Measurements from ENCODE around the gene CLCA4. TPM values are rescaled to one million over a fixed set of nuclear protein-coding genes. Genes with fewer than 3 reads are reported as not detected.

CLCA4 gene
- total RNA-seq, 1 experiment from 2014 or later: 0.08 TPM

DNA sequence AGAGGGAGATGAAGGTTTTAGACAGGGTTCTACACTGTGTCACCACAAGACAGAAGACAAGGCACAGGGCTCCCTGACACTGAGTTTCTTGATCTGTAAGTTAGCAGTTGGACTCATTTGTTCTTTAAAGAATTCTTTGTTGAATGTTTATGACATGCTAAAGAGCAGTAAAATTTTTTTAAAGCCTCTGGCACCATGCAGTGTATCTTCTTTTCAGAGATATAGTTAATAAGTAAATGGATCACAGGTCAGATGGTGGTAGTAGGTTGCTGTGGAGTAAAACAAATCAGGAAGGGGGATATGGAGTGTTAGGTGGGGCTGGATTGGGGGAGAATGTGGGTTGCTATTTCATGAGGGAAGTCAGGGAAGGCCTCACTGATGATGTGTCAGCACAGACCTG lies 2.0 kb downstream of the CLCA4 start:
- in situ Hi-C loops (cut with HindIII; ENCODE audit: low pct_unique_long_range_greater_than_20kb, low sequenced_read_pairs) (no loop called here), intact Hi-C loops (cut with micrococcal nuclease; ENCODE audit: unreplicated experiment) (no loop called here)
- Histone ChIP-seq H3K27ac (ENCODE audit: low read length) (no peak overlapping the region), H3K27me3 (ENCODE audit: control insufficient read depth, insufficient read depth, low read length) (no peaks in the 10 kb centered on the region), H3K36me3 (ENCODE audit: control insufficient read depth, insufficient read depth, low read length) (no peaks in the 10 kb centered on the region), H3K4me3 (ENCODE audit: low read depth in 2 of 2, low read length in 2 of 2) (no peak overlapping the region), H3K9me3 (ENCODE audit: control insufficient read depth, insufficient read depth, low read depth, low read length) (no peaks in the 10 kb centered on the region), H3K4me1 (ENCODE audit: control insufficient read depth, insufficient read depth, low read length) (no peaks in the 10 kb centered on the region)
- BruUV-seq (replicated peaks): no TSS peak
- CTCF ChIA-PET: no interaction called here
- ATAC-seq: no peak
- DNase-seq (ENCODE audit: low read depth, low spot score): no peak
- POLR2A ChIA-PET: no interaction called here
- no peak for TF ChIP-seq TCF7L2 (IDR thresholded peaks at IDR 0.05; ENCODE audit: low read depth, low read length)
- TF ChIP-seq SIN3A (IDR thresholded peaks at IDR 0.05; ENCODE audit: borderline replicate concordance, insufficient read depth, low read depth, low read length): no peak
- TF ChIP-seq, protein P1, sequence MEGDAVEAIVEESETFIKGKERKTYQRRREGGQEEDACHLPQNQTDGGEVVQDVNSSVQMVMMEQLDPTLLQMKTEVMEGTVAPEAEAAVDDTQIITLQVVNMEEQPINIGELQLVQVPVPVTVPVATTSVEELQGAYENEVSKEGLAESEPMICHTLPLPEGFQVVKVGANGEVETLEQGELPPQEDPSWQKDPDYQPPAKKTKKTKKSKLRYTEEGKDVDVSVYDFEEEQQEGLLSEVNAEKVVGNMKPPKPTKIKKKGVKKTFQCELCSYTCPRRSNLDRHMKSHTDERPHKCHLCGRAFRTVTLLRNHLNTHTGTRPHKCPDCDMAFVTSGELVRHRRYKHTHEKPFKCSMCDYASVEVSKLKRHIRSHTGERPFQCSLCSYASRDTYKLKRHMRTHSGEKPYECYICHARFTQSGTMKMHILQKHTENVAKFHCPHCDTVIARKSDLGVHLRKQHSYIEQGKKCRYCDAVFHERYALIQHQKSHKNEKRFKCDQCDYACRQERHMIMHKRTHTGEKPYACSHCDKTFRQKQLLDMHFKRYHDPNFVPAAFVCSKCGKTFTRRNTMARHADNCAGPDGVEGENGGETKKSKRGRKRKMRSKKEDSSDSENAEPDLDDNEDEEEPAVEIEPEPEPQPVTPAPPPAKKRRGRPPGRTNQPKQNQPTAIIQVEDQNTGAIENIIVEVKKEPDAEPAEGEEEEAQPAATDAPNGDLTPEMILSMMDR (IDR thresholded peaks at IDR 0.05): no peak
- TF ChIP-seq, protein P2, sequence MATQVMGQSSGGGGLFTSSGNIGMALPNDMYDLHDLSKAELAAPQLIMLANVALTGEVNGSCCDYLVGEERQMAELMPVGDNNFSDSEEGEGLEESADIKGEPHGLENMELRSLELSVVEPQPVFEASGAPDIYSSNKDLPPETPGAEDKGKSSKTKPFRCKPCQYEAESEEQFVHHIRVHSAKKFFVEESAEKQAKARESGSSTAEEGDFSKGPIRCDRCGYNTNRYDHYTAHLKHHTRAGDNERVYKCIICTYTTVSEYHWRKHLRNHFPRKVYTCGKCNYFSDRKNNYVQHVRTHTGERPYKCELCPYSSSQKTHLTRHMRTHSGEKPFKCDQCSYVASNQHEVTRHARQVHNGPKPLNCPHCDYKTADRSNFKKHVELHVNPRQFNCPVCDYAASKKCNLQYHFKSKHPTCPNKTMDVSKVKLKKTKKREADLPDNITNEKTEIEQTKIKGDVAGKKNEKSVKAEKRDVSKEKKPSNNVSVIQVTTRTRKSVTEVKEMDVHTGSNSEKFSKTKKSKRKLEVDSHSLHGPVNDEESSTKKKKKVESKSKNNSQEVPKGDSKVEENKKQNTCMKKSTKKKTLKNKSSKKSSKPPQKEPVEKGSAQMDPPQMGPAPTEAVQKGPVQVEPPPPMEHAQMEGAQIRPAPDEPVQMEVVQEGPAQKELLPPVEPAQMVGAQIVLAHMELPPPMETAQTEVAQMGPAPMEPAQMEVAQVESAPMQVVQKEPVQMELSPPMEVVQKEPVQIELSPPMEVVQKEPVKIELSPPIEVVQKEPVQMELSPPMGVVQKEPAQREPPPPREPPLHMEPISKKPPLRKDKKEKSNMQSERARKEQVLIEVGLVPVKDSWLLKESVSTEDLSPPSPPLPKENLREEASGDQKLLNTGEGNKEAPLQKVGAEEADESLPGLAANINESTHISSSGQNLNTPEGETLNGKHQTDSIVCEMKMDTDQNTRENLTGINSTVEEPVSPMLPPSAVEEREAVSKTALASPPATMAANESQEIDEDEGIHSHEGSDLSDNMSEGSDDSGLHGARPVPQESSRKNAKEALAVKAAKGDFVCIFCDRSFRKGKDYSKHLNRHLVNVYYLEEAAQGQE (IDR thresholded peaks at IDR 0.05; ENCODE audit: insufficient read depth in 1 of 2, low read depth in 2 of 2, low read length in 1 of 2): no peak
- no peak for TF ChIP-seq POLR2AphosphoS5 (IDR thresholded peaks at IDR 0.05; ENCODE audit: low read depth, low read length)

DNA sequence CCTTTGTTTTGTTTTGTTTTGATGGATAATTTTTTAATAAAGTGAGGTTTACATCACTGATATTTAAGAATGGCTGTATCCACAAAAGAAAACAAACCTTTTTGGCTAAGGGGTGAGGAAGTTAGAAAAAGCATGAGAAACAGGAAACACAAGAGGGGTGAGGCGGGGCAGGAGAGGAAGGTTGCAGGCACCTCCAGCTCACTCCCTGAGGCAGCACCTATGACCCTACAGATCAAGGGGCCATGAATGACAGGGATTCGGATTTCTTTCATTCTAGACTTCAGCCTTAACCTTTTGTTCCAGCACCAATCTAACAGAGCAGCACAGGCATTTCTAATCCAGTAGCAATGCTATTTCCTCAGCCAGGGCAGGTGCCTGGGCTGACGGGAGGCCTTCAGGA lies 4.4 kb downstream of the CLCA4 start:
- DNase-seq (ENCODE audit: low read depth, low spot score): no peak
- H3K27me3 ChIP-seq (ENCODE audit: control insufficient read depth, insufficient read depth, low read length): no peaks in the 10 kb centered on the region
- no peaks in the 10 kb centered on the region for H3K9me3 ChIP-seq (ENCODE audit: control insufficient read depth, insufficient read depth, low read depth, low read length)
- intact Hi-C loops (cut with micrococcal nuclease; ENCODE audit: unreplicated experiment) (no loop called here), in situ Hi-C loops (cut with HindIII; ENCODE audit: low pct_unique_long_range_greater_than_20kb, low sequenced_read_pairs) (no loop called here)
- TF ChIP-seq TCF7L2 (IDR thresholded peaks at IDR 0.05; ENCODE audit: low read depth, low read length): no peak
- TF ChIP-seq POLR2AphosphoS5 (IDR thresholded peaks at IDR 0.05; ENCODE audit: low read depth, low read length): no peak
- no peak for TF ChIP-seq SIN3A (IDR thresholded peaks at IDR 0.05; ENCODE audit: borderline replicate concordance, insufficient read depth, low read depth, low read length)
- TF ChIP-seq, protein P1 (IDR thresholded peaks at IDR 0.05): no peak
- TF ChIP-seq, protein P2 (IDR thresholded peaks at IDR 0.05; ENCODE audit: insufficient read depth in 1 of 2, low read depth in 2 of 2, low read length in 1 of 2): no peak
- no peak overlapping the region for H3K4me3 ChIP-seq (ENCODE audit: low read depth in 2 of 2, low read length in 2 of 2)
- ATAC-seq: no peak
- H3K4me1 ChIP-seq (ENCODE audit: control insufficient read depth, insufficient read depth, low read length): no peaks in the 10 kb centered on the region
- no peaks in the 10 kb centered on the region for H3K36me3 ChIP-seq (ENCODE audit: control insufficient read depth, insufficient read depth, low read length)
- BruUV-seq (replicated peaks): no TSS peak
- no peak overlapping the region for H3K27ac ChIP-seq (ENCODE audit: low read length)
- CTCF ChIA-PET: no interaction called here
- POLR2A ChIA-PET: no interaction called here
